ENCODE measurements around the gene SGSH.

GRCh38 chr17:80196652-80197051 lies 23.5 kb downstream of the SGSH start:
- TF ChIP-seq CTCF (IDR thresholded peaks at IDR 0.05 in 4 of 5, conservative IDR thresholded peaks at IDR 0.05 in 1 of 5), result no peak
- no peak for TF ChIP-seq POLR2A (IDR thresholded peaks at IDR 0.05)
